Dermis microvascular lymphatic vessel endothelial cell (primary cell): Measurements from ENCODE around the gene TMCC1. TPM values are rescaled to one million over a fixed set of nuclear protein-coding genes. Genes with fewer than 3 reads are reported as not detected.
"Not testable (repeated sequence)": the region's sequence is repeated elsewhere in the genome, so short reads cannot be mapped to it uniquely, and the experiment has no call there.

ENCODE experiments used
- DNase-seq, 2 donors: peaks; one replicate each; pipeline versions ENCODE4 v3.0.0 to v3.0.0-alpha.2; 2010; ENCODE audit warnings: low read depth in 2 of 2
- total RNA-seq: library from RNA; depleted of rRNA; stranded (reverse); fragments of >200 nt; gene quantifications from 2 replicates; pipeline ENCODE4 v1.2.1, GENCODE V29; 2014

Gene TMCC1
- total RNA-seq, 1 donor from 2014 or later, result 34.7 TPM

GRCh38 chr3:129688271-129688895, 205.1 kb downstream of the TMCC1 start:
- peak; percentile 36 to 47 for DNase-seq

DNA sequence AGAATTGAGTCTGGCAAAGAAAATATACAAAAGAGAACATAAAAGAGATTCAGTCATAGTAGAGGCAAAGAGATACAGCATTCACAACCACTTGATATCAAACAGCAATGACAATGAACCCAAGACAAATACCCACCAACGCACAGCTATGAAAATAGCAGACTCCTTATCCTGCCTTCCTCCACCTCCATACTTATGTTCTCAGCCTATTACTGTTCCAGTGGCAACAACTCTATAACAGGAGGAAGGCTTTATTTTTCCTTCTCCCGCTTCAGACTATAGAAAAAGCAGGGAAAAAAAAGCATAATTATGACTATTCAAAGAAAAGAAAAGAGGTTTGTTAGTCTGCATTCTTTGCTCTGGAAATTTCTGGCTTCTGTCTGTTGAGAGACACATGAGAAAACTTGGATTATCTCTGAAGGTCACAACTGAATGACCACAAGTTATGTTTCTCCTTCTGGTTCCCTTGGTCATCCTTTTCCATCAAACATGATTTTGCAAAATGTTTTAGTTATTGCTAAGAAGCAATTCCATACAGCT, 205.9 kb downstream of the TMCC1 start:
- DNase-seq, result no peak

GRCh38 chr3:129686941-129687340, 206.6 kb downstream of the TMCC1 start:
- DNase-seq, result peak in 1 of 2 donors; percentile 19

DNA sequence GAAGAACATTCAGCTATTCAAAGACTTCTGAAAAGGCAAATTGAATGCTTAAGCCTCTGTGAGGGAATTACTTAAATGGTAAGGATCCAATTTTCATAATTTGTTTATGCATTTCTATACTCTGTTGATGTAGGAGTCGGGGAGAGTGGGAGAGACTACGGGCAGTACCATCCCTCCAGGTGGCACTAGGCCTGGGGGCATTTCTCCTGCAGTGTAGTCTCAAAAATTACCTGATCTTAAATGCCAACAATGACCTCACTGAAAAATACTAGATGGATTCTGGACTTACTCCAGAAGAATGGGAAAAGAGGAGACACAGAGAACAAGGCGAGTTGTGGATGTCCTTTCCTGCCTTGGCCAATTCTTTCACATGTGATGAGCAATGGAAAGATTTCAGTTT, 209.2 kb downstream of the TMCC1 start:
- no peak for DNase-seq

GRCh38 chr3:129683201-129683600, 210.3 kb downstream of the TMCC1 start:
- no peak for DNase-seq

- no peak for DNase-seq
Observed at GRCh38 chr3:129676985-129677384, 216.5 kb downstream of the TMCC1 start.

DNA sequence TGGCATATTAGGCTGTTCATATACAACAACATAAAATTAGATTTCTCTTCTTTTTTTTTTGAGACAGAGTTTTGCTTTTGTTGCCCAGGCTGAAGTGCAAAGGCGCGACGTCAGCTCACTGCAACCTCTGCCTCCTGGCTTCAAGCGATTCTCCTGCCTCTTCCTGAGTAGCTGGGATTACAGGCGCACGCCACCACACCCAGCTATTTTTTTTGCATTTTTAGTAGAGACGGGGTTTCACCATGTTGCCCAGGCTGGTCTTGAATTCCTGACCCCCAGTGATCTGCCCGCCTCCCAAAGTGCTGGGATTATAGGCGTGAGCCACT, 218.8 kb downstream of the TMCC1 start:
- not testable (repeated sequence) for DNase-seq

DNA sequence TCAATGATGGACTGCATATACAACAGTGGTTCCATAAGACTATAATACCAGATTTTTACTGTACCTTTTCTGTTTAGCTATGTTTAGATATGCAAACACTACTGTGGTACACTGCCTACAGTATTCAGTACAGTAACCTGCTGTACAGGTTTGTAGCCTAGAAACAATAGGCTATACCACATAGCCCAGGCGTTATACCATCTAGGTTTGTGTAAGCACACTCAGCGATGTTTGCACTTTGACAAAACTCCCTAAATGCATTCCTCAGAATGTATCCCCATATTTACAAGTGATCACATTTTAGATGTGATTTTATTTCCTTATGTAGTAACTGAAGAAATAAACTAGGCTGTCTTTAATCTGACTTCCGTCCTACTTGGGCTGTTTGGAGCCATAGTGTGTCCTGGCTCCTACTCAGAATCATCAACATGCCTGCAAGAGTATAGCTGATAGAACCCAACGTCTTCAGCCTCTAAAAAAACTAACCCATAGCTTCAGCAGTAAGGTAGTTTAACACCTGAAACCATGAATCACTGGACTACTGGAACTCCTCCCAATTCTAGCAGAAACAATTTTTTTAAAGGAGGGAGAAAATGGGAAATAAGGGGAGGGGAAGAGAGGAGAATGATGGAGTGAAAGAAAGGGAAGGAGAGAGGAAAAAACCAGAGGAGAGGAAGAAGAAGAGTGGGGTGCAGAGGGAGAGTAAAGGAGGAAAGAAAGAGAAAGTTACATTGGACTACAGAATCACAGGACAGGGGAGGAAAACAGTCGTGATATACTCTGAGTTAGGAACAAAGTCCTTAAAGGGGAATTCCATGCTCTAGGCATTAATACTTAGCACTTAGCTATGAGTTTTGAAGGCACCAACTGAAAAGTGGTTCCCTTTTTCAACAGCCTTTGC, 219.4 kb downstream of the TMCC1 start:
- DNase-seq, result no peak

DNA sequence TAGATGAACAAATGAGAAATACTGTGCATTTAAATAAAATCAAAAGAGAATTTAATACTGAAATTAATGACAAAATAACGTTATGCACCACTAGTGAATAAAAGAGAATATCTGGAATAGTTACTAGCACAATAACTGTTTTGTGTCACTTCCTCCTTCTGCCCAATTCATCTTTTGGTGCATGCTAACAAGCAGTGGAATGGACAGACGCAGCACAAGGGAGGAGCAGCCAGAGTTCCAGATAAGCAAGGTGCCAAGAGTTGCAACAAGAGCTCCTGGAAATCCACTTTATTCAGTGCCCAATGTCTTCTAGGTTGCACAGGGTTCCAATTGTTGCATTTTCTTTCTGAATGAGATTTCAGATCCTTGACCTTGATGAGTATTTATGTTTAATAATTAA, 220.5 kb downstream of the TMCC1 start:
- DNase-seq, result no peak

DNA sequence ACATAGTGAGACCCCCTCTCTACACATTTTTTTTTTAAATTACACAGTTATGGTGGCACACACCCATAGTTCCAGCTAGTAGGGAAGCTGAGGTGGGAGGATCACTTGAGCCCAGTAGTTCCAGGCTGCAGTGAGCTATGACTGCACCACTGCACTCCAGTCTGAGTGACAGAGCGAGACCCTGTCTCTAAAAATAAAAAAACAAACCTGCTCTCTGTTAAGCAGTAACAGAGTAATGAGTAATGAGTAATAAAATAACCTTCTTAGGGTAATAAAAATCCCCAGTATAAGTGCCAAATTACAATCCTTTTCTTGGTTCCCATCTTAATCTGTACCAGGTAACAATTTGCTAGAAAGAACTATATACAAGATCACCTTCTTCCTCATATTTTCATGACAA, 221.1 kb downstream of the TMCC1 start:
- no peak for DNase-seq

GRCh38 chr3:129665024-129665768, 228.3 kb downstream of the TMCC1 start:
- no peak for DNase-seq

DNA sequence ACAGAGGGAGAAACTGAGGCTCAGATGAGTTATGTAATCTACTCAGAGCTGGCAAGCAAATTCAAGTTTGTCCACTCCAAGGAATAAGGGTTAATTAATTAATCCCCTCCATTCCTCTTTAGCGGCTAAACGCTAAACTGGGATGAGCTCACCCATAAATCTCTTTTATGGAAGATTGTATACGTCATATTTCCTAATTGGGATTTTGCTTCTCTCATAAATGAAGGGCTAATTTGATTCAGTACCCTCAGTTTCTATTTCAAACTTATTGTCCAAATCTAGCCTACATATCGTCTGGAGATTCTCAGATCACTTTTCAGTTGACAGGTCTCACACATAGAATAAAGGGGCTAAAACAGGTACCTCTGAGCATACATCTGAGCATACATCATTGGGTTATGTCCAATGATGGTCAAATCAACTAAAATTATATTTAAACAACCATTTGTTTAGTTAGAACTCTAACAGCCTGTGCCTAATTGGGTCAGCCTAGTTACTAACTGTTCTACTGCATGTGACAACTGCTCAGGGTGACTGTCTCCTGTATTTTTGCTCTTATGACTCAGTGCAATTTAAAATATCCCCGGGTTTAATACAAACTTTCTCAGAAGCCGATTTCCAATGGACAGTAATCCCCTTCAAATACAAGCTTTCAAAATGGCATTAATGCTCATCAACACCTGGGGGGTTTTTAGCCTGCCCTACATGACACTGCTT, 229.4 kb downstream of the TMCC1 start:
- no peak for DNase-seq

DNA sequence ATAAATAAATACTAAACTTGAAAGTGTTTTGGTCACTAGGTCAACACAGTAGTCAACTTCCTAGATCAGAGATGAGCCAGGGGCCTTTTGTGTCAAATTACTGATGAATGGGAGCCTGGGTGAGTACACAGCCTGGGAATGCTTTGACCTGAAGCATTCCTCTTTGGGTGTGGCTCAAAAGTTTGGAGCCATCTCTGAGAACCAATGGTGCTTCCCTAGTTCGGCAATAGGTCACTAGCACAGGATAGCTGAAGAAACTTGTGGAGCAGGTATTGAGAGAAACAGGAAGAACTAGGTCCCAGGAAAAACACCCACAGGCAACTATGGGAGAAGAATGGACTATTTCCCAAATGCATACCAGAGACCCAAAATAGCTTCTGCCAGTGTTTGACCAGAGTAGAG, 230.5 kb downstream of the TMCC1 start:
- peak in 1 of 2 donors; percentile 14 for DNase-seq

DNA sequence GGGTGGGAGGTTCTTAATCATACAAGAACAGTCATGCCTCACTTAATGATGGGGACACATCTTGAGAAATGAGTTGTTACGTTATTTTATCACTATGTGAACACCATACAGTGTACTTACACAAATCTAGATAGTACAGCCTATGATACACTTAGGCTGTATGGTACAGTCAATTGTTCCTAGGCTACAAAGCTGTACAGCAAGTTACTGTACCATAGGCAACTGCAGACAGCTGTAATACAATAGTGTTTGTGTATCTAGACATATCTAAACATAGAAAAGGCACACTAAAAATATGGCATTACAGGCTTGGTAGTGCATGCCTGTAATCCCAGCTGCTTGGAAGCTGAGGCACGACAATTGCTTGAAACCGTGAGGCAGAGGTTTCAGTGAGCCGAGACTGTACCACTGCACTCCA, 231.3 kb downstream of the TMCC1 start:
- DNase-seq, result no peak

DNA sequence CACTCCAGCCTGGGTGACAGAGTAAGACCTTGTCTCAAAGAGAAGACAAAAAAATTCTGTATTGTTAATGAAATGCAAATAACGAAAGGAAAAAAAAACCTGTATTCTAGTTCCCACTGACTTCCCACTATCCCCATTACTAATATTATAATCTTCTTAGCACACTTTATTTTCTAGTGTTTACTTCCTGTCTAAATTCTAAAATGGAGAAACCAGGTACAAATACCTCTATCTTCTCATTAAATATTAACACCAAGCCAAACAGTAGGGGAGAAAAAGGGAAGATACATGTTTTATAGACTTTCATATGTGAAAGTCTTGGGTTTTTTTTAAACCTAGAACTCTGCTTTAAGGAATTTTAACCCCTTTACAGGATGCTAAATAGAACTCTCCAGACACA, 231.7 kb downstream of the TMCC1 start:
- DNase-seq, result no peak

DNA sequence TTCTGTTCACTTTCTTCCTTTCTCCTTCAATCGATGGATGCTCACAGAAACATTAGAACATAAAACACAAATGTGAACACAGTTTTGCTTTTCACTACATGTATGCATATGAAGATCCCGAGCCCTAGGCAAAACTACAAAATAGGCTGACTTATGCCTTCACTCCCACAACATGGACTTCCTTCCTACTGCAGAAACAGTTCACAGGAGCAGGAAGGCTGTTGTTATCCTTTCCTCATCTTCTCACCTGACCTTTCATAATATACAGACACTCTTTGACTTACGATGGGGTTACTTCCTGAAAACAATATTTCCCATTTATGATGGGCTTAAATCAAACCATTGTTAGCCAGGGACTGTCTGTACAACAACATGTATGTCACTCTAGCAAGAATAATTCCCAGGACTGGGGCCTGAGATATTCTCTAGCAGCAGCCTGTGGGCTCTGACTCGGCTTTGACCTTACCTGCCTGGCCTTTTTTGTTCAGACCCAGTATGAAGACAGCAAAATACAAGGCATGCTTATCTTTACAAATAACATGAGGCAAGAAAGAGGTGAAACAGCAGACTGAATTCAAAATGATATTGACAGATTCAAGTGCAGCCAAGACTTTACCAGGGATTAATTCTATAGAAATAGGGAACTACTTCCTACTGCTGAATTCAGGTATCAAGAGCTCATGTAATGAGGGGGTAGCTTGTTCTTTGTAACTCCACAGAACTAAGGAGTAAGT, 235.2 kb downstream of the TMCC1 start:
- peak; percentile 77 to 93 for DNase-seq

DNA sequence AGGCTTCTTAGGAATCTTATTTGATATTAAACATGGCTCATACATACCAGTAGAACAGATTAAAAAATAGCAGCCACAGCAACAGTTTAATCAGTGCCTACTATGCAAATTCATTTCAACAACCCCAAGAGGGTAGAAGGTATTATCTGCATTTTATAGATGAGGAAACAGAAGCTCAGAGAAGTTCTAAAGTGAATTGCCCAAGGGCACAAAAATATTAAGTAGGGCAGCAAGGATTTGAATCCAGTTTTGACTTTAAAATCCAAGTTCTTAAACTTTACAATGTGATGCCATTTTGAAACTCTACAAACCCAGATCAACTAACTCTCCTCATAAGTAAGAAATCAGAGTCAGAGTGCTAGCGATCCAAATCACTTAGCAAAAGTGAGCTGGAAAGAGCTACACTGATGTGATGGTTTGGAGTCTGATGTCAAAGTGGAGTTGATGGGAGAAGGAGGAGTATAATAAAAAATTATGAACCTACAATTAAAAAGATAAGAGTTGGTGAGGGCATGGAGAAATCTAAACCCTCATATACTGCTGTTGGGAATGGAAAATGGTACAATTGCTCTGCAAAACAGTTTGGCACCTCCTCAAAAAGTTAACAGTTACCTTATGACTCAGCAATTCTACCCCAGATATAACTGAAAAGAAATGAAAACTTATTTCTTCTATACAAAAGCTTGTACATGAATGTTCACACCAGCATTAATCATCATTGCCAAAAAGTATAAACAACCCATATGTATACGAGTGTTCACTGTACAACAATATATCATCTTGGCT, 236.1 kb downstream of the TMCC1 start:
- peak; percentile 9 to 41 for DNase-seq

- peak; percentile 7 to 45 for DNase-seq
Observed at GRCh38 chr3:129656659-129657247, 236.8 kb downstream of the TMCC1 start.

- no peak for DNase-seq
Observed at GRCh38 chr3:129655291-129655700, 238.2 kb downstream of the TMCC1 start.
